Measurements from ENCODE around the gene ZBTB42. TPM values are rescaled to one million over a fixed set of nuclear protein-coding genes. Genes with fewer than 3 reads are reported as not detected.

ZBTB42 gene
- total and polyA plus RNA-seq, 2 donors (not counting 1 experiment from before 2014, with no cell fraction given) = 1.6 to 8.3 TPM

- peak overlapping the region; percentile 65 for H3K4me2 ChIP-seq (replicated peaks; ENCODE audit: low read depth, low read length, poor library complexity, severe bottlenecking)
- ATAC-seq (ENCODE audit: low read depth) (no peak), DNase-seq (no peak)
- no peaks in the 10 kb centered on the region for H4K20me1 ChIP-seq (ENCODE audit: control insufficient read depth, insufficient read depth, low read length, poor library complexity, severe bottlenecking)
- no peak overlapping the region for H2AFZ ChIP-seq (ENCODE audit: insufficient read depth, low read depth, low read length, poor library complexity, severe bottlenecking)
- no peak overlapping the region for H3K4me3 Mint-ChIP-seq
- H3K4me1 ChIP-seq (ENCODE audit: control insufficient read depth in 2 of 2, insufficient read depth in 2 of 2, low read length in 2 of 2) = peaks cover 12 to 21% of the 10 kb centered on the region in 2 donors
- no peaks in the 10 kb centered on the region for H3K79me2 ChIP-seq (ENCODE audit: control insufficient read depth, insufficient read depth, low read length)
- H3K4me3 ChIP-seq (ENCODE audit: control extremely low read depth in 1 of 5, extremely low read depth in 1 of 5, insufficient read depth in 1 of 5, low read depth in 2 of 5, low read length in 4 of 5) = no peak overlapping the region
- no peak overlapping the region for H3K9ac ChIP-seq (ENCODE audit: low read length)
- peaks cover 51% of the 10 kb centered on the region for H3K27me3 Mint-ChIP-seq
- intact Hi-C loops (cut with micrococcal nuclease) = no loop called here
- peaks cover 0 to 45% (median 35%) of the 10 kb centered on the region in 4 experiments for H3K27me3 ChIP-seq (replicated peaks in 1 of 4; ENCODE audit: control extremely low read depth in 1 of 4, control insufficient read depth in 3 of 4, insufficient read depth in 4 of 4, low read length in 3 of 4)
- TF ChIP-seq CTCF (IDR thresholded peaks at IDR 0.05) = no peak
- no peak for TF ChIP-seq EZH2 (IDR thresholded peaks at IDR 0.05; ENCODE audit: borderline replicate concordance, insufficient read depth, low read depth, low read length, poor library complexity, severe bottlenecking)
- H3K27ac ChIP-seq (ENCODE audit: low read length in 2 of 2) = no peak overlapping the region
- CTCF ChIA-PET = no interaction called here
- POLR2A ChIA-PET = no interaction called here
- 38% methylated on average over 11 of the region's 13 CpGs for WGBS (ENCODE audit: insufficient coverage)
- H3K9me3 ChIP-seq (ENCODE audit: control extremely low read depth in 1 of 3, control insufficient read depth in 2 of 3, insufficient read depth in 1 of 3, low read length in 2 of 3) = peaks cover 0 to 9% (median 1%) of the 10 kb centered on the region in 3 donors
- no peaks in the 10 kb centered on the region for H3K36me3 ChIP-seq (replicated peaks in 1 of 2; ENCODE audit: control extremely low read depth in 1 of 2, control insufficient read depth in 1 of 2, extremely low read depth in 1 of 2, insufficient read depth in 2 of 2, low read length in 1 of 2)
- no peak overlapping the region for H3K27ac Mint-ChIP-seq
- peaks cover 2% of the 10 kb centered on the region for H3K9me3 Mint-ChIP-seq (ENCODE audit: insufficient read depth)
- peaks cover 10% of the 10 kb centered on the region for H3K4me1 Mint-ChIP-seq
Observed at GRCh38 chr14:104843006-104843405, 42.1 kb downstream of the ZBTB42 start.

GRCh38 chr14:104843442-104844305 is 42.8 kb downstream of the ZBTB42 start:
- Histone ChIP-seq H2AFZ (ENCODE audit: insufficient read depth, low read depth, low read length, poor library complexity, severe bottlenecking) (peak overlapping the region; percentile 38), H3K79me2 (ENCODE audit: control insufficient read depth, insufficient read depth, low read length) (no peaks in the 10 kb centered on the region), H3K36me3 (replicated peaks in 1 of 2; ENCODE audit: control extremely low read depth in 1 of 2, control insufficient read depth in 1 of 2, extremely low read depth in 1 of 2, insufficient read depth in 2 of 2, low read length in 1 of 2) (no peaks in the 10 kb centered on the region), H3K27me3 (replicated peaks in 1 of 4; ENCODE audit: control extremely low read depth in 1 of 4, control insufficient read depth in 3 of 4, insufficient read depth in 4 of 4, low read length in 3 of 4) (peaks cover 0 to 45% (median 35%) of the 10 kb centered on the region in 4 experiments), H3K9ac (ENCODE audit: low read length) (peak overlapping the region; percentile 49), H3K4me2 (replicated peaks; ENCODE audit: low read depth, low read length, poor library complexity, severe bottlenecking) (peak overlapping the region; percentile 65), H3K4me1 (ENCODE audit: control insufficient read depth in 2 of 2, insufficient read depth in 2 of 2, low read length in 2 of 2) (peaks cover 12 to 21% of the 10 kb centered on the region in 2 donors), H3K27ac (ENCODE audit: low read length in 2 of 2) (no peak overlapping the region), H3K4me3 (ENCODE audit: control extremely low read depth in 1 of 5, extremely low read depth in 1 of 5, insufficient read depth in 1 of 5, low read depth in 2 of 5, low read length in 4 of 5) (peak overlapping the region in 2 of 5 experiments; percentile 14 to 30), H3K9me3 (ENCODE audit: control extremely low read depth in 1 of 3, control insufficient read depth in 2 of 3, insufficient read depth in 1 of 3, low read length in 2 of 3) (peaks cover 0 to 9% (median 1%) of the 10 kb centered on the region in 3 donors), H4K20me1 (ENCODE audit: control insufficient read depth, insufficient read depth, low read length, poor library complexity, severe bottlenecking) (no peaks in the 10 kb centered on the region)
- ChIA-PET POLR2A (no interaction called here), CTCF (no interaction called here)
- Mint-ChIP-seq H3K4me1 (peaks cover 10% of the 10 kb centered on the region), H3K27me3 (peaks cover 54% of the 10 kb centered on the region), H3K4me3 (peak overlapping the region; percentile 32), H3K9me3 (ENCODE audit: insufficient read depth) (no peaks in the 10 kb centered on the region), H3K27ac (no peak overlapping the region)
- TF ChIP-seq CTCF (IDR thresholded peaks at IDR 0.05) = no peak
- peak; percentile 62 for TF ChIP-seq EZH2 (IDR thresholded peaks at IDR 0.05; ENCODE audit: borderline replicate concordance, insufficient read depth, low read depth, low read length, poor library complexity, severe bottlenecking)
- no peak for ATAC-seq (ENCODE audit: low read depth)
- intact Hi-C loops (cut with micrococcal nuclease) = no loop called here
- 6% methylated on average over 66 of the region's 69 CpGs for WGBS (ENCODE audit: insufficient coverage)
- no peak for DNase-seq
